Uterus (tissue), 4 donors: ENCODE measurements around the gene SYTL3. TPM values are rescaled to one million over a fixed set of nuclear protein-coding genes. Genes with fewer than 3 reads are reported as not detected.
A peak's percentile ranks its signal among the peaks of the same experiment; 100 is the strongest.
"Not testable (repeated sequence)": the region's sequence is repeated elsewhere in the genome, so short reads cannot be mapped to it uniquely, and the experiment has no call there.

Experiments
- DNase-seq, 2 donors: peaks; one replicate each; pipeline ENCODE4 v3.0.0-alpha.2; 2019 to 2020
- H3K27ac ChIP-seq, 2 donors: fragments of 200-600 bp; sonication (generic); 1 replicate in 1 of 2; 2 replicates in 1 of 2; pipeline ENCODE4 v1.5.1; 2016 to 2018
- H3K27me3 ChIP-seq, 2 donors: fragments of 200-600 bp; sonication (generic); one replicate each; pipeline ENCODE4 v1.5.1; 2018 to 2019; ENCODE audit warnings: control low read depth in 1 of 2
- H3K36me3 ChIP-seq, 2 donors: fragments of 200-600 bp; sonication (generic); one replicate each; pipeline ENCODE4 v1.5.1; 2019; ENCODE audit warnings: control low read depth in 1 of 2
- H3K4me1 ChIP-seq, 2 donors: fragments of 200-600 bp; sonication (generic); one replicate each; pipeline ENCODE4 v1.5.1; 2018 to 2019; ENCODE audit warnings: control low read depth in 1 of 2
- H3K4me3 ChIP-seq, 2 donors: fragments of 200-600 bp; sonication (generic); 1 replicate in 1 of 2; 2 replicates in 1 of 2; pipeline ENCODE4 v1.5.1; 2018 to 2019; ENCODE audit warnings: mild to moderate bottlenecking in 1 of 2
- H3K9me3 ChIP-seq, 2 donors: fragments of 200-600 bp; sonication (generic); one replicate each; pipeline ENCODE4 v1.5.1; 2019; ENCODE audit warnings: control low read depth in 1 of 2
- CTCF ChIP-seq, 4 experiments: fragments of 200-600 bp in 2 of 4; fragments of 450-650 bp in 2 of 4; sonication (generic) in 2 of 4; IDR thresholded peaks; one replicate each; pipeline ENCODE4 v1.5.1; 2016 to 2019; ENCODE audit warnings: antibody characterized with exemption in 4 of 4, mild to moderate bottlenecking in 2 of 4, moderate library complexity in 1 of 4
- POLR2A ChIP-seq, 2 donors: fragments of 450-650 bp; IDR thresholded peaks; one replicate each; pipeline ENCODE4 v1.6.1; 2016; ENCODE audit warnings: antibody characterized with exemption in 2 of 2, mild to moderate bottlenecking in 1 of 2, moderate library complexity in 1 of 2
- intact Hi-C: fragments of 100-400 bp; cut with DNase I; formaldehyde crosslinking; loops from one replicate; pipeline ENCODE4 v1.15.1; 2023; ENCODE audit warnings: low total_unique reads
- total RNA-seq, 4 donors: library from RNA; depleted of rRNA in 3 of 4; stranded (reverse); fragments of >200 nt in 3 of 4; gene quantifications; one replicate each; pipeline versions ENCODE4 v1.1.0 to v1.2.4, GENCODE V29; 2014 to 2023
- donor health status: DM: yes; HTN: yes; CAD: no.

The SYTL3 gene, protein sequence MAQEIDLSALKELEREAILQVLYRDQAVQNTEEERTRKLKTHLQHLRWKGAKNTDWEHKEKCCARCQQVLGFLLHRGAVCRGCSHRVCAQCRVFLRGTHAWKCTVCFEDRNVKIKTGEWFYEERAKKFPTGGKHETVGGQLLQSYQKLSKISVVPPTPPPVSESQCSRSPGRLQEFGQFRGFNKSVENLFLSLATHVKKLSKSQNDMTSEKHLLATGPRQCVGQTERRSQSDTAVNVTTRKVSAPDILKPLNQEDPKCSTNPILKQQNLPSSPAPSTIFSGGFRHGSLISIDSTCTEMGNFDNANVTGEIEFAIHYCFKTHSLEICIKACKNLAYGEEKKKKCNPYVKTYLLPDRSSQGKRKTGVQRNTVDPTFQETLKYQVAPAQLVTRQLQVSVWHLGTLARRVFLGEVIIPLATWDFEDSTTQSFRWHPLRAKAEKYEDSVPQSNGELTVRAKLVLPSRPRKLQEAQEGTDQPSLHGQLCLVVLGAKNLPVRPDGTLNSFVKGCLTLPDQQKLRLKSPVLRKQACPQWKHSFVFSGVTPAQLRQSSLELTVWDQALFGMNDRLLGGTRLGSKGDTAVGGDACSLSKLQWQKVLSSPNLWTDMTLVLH
- total RNA-seq, result 10 to 100 TPM in 1 of 4 donors, 1 to 10 TPM in 2, under 1 TPM in 1; 0.51 to 12.4 (median 3.3) TPM

DNA sequence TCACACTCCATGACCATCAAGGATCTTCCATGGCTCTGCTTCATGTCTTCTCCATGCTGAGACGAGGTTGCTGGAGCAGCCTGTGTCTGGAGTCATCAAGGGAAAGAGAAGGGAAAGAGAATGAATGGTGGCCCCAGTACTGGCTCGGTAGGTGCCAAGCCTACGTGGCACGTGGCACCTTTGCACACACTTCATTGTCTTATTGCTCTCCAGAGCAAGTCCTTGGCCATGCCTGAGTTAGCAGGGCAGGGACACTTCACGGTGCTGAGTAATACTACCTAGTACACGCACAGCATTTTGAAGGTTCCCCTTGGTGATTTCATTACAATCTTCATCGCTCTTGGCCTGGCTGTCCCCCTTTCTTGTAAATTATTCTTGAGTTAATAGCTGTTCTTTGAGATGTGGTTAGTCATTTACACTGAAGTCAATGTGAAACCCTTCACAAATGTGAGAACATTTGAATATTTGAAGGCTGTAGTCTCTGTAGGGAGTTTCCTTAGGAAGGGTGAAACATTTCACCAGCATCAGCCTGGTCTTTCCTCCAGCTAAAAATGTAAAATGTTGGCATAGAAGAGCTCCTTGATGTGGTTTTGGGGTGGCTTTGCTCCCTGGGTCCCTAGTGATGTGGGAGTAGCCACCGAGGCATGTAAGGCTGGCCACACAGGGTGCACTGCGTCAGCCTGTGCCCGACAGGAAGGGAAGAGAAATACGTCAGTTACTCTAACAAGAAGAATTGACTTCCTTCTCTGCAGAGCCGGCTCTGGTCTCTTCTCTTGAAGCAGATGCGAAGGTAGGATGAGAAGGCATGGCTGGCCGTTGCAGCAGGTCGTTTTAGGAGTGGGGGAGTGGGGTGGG is at the start of gene SYTL3:
SYTL3 (plus strand) TSS at position 766 of the 855 bp plus-strand sequence. CDS start 13,215 bp downstream, outside the sequence.
- H3K27ac ChIP-seq, result peak within 1 kb of the TSS; percentile 61 to 69
- TF ChIP-seq CTCF (IDR thresholded peaks at IDR 0.05) (no peak), POLR2A (IDR thresholded peaks at IDR 0.05) (no peak)
- no peaks in the 10 kb centered on the region for H3K27me3 ChIP-seq
- H3K36me3 ChIP-seq, result no peaks in the 10 kb centered on the region
- H3K4me1 ChIP-seq, result no peaks in the 10 kb centered on the region
- DNase-seq, result peak in 1 of 2 donors; percentile 43
- no peak within 1 kb of the TSS for H3K4me3 ChIP-seq
- intact Hi-C loops, result no loop called here
- no peaks in the 10 kb centered on the region for H3K9me3 ChIP-seq

- intact Hi-C loops, result loop anchor here (10.0 kb wide), 1 partner anchor 379 kb away; no protein-coding TSS in a partner anchor
- Histone ChIP-seq H3K4me1 (no peaks in the 10 kb centered on the region), H3K27me3 (no peaks in the 10 kb centered on the region), H3K27ac (no peak overlapping the region), H3K4me3 (no peak overlapping the region), H3K36me3 (no peaks in the 10 kb centered on the region), H3K9me3 (no peaks in the 10 kb centered on the region)
- no peak for DNase-seq
- TF ChIP-seq CTCF (IDR thresholded peaks at IDR 0.05) (no peak), POLR2A (IDR thresholded peaks at IDR 0.05) (no peak)
Observed at GRCh38 chr6:158603261-158604047, 46.4 kb upstream of the SYTL3 start.

GRCh38 chr6:158604048-158604406 is 45.8 kb upstream of the SYTL3 start:
- Histone ChIP-seq H3K4me3 (no peak overlapping the region), H3K27me3 (no peaks in the 10 kb centered on the region), H3K4me1 (no peaks in the 10 kb centered on the region), H3K36me3 (no peaks in the 10 kb centered on the region), H3K27ac (no peak overlapping the region), H3K9me3 (no peaks in the 10 kb centered on the region)
- intact Hi-C loops, result loop anchor here (10.0 kb wide), 1 partner anchor 379 kb away; no protein-coding TSS in a partner anchor
- DNase-seq, result no peak
- TF ChIP-seq CTCF (IDR thresholded peaks at IDR 0.05) (no peak), POLR2A (IDR thresholded peaks at IDR 0.05) (no peak)

DNA sequence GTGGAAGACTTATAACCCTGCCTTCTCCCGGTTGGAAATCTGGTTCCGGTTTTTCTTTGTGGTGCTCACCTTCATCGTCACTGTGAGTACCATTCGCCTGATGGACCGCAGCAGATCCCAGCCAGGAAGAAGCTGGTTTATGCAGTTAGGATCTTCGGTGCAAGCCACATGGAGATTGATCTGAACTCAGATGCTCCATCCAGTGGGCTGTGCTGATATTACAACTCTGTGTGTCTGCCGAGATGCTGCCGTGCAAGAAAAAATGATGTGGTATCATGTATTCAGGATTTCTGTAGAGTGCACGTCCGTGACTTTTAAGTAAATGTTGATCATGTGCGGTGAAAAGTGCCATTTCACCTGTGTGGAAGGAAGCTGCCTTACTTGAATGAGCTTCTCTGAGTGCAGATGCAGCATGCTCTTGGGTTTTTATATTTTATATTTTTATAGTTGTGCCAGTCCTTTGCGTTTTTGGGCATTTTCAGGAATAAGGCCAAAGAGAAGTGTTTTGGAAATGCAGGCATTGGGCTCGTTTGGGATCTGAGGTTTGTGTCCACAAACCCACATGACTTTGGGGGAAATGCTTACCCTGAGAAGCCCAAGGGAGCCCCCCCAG is 44.5 kb upstream of the SYTL3 start:
- Histone ChIP-seq H3K4me3 (no peak overlapping the region), H3K36me3 (no peaks in the 10 kb centered on the region), H3K4me1 (no peaks in the 10 kb centered on the region), H3K27ac (no peak overlapping the region), H3K9me3 (no peaks in the 10 kb centered on the region), H3K27me3 (no peaks in the 10 kb centered on the region)
- DNase-seq, result peak; percentile 51 to 57
- intact Hi-C loops, result loop anchor here (10.0 kb wide), 1 partner anchor 381 kb away; no protein-coding TSS in a partner anchor
- TF ChIP-seq POLR2A (IDR thresholded peaks at IDR 0.05), result no peak
- peak; percentile 54 to 76 (median 70) for TF ChIP-seq CTCF (IDR thresholded peaks at IDR 0.05)

DNA sequence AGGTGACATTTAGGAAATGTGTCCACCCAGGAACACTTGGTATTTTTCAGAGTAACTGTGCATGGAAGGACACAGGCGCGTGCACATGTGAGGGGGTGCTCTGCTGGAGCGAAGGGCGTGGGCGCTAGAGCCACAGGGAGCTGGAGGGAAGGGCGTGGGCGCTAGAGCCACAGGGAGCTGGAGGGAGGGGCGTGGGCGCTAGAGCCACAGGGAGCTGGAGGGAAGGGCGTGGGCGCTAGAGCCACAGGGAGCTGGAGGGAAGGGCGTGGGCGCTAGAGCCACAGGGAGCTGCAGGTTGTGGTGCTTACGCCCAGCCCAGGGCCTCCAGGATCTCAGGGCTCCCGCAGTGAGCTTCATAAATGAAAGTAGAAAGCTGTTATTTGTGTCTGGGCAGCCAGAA is 43.8 kb upstream of the SYTL3 start:
- H3K4me1 ChIP-seq, H3K9me3 ChIP-seq, DNase-seq, H3K4me3 ChIP-seq, H3K27me3 ChIP-seq, H3K36me3 ChIP-seq, H3K27ac ChIP-seq: not testable (repeated sequence)
- intact Hi-C loops, result loop anchor here (10.0 kb wide), 1 partner anchor 381 kb away; no protein-coding TSS in a partner anchor
